IPS-20b (cell line): ENCODE measurements around the gene SERTAD4.
"Not testable (repeated sequence)": the region's sequence is repeated elsewhere in the genome, so short reads cannot be mapped to it uniquely, and the experiment has no call there.

Experiments
- H3K27ac ChIP-seq: one replicate; pipeline ENCODE4 v1.5.1; 2013; ENCODE audit warnings: low read length
- H3K27me3 ChIP-seq: 2 replicates; pipeline ENCODE4 v1.6.1; 2013; ENCODE audit warnings: mild to moderate bottlenecking, low read length, inconsistent platforms; ENCODE audit not compliant: insufficient read depth
- H3K36me3 ChIP-seq: 2 replicates; pipeline ENCODE4 v1.6.1; 2013; ENCODE audit warnings: low read depth, mild to moderate bottlenecking, inconsistent platforms, low read length, moderate library complexity; ENCODE audit not compliant: insufficient read depth
- H3K4me1 ChIP-seq: 2 replicates; pipeline ENCODE4 v1.6.1; 2013; ENCODE audit warnings: mild to moderate bottlenecking, control low read depth, inconsistent platforms, low read length, moderate library complexity; ENCODE audit not compliant: insufficient read depth
- H3K4me3 ChIP-seq: 2 replicates; pipeline ENCODE4 v1.5.1; 2013; ENCODE audit warnings: mild to moderate bottlenecking, low read length, inconsistent platforms
- H3K9ac ChIP-seq: 2 replicates; pipeline ENCODE4 v1.6.1; 2013; ENCODE audit warnings: low read depth, mild to moderate bottlenecking, inconsistent platforms, low read length, moderate library complexity
- H3K9me3 ChIP-seq: 2 replicates; pipeline ENCODE4 v1.6.1; 2013; ENCODE audit warnings: mild to moderate bottlenecking, low read depth, low read length, inconsistent platforms; ENCODE audit not compliant: insufficient read depth

The SERTAD4 gene

DNA sequence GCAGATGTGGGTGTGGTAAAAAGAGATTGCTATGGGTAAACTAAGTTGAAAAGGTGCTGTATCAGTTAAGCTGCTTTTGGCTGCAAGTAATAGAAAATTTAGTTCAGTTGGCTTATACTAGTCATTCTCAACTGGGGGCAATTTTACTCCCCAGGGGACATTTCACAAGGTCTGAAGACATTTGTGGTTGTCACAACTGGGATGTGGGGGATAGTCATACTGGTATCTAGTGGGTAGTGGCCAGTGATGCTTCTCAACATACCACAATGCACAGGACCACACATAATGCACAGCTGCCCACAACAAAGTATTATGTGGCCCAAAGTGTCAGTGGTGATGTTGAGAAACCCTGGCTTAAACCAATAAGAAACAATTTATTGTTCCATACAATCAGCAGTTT lies 31.4 kb downstream of the SERTAD4 start:
- no peaks in the 10 kb centered on the region for H3K36me3 ChIP-seq
- H3K9me3 ChIP-seq: no peaks in the 10 kb centered on the region
- no peak overlapping the region for H3K9ac ChIP-seq
- H3K27me3 ChIP-seq: no peaks in the 10 kb centered on the region
- no peak overlapping the region for H3K4me3 ChIP-seq
- H3K27ac ChIP-seq: no peak overlapping the region
- peaks cover 6% of the 10 kb centered on the region; the same call in 1 of the 2 replicates for H3K4me1 ChIP-seq

- Histone ChIP-seq H3K4me3 (no peak overlapping the region), H3K27ac (no peak overlapping the region), H3K27me3 (no peaks in the 10 kb centered on the region), H3K36me3 (no peaks in the 10 kb centered on the region), H3K9me3 (no peaks in the 10 kb centered on the region), H3K4me1 (peaks cover 6% of the 10 kb centered on the region; the same call in 1 of the 2 replicates), H3K9ac (no peak overlapping the region)
These were observed 32.1 kb downstream of the SERTAD4 start for GRCh38 chr1:210264496-210265380.

DNA sequence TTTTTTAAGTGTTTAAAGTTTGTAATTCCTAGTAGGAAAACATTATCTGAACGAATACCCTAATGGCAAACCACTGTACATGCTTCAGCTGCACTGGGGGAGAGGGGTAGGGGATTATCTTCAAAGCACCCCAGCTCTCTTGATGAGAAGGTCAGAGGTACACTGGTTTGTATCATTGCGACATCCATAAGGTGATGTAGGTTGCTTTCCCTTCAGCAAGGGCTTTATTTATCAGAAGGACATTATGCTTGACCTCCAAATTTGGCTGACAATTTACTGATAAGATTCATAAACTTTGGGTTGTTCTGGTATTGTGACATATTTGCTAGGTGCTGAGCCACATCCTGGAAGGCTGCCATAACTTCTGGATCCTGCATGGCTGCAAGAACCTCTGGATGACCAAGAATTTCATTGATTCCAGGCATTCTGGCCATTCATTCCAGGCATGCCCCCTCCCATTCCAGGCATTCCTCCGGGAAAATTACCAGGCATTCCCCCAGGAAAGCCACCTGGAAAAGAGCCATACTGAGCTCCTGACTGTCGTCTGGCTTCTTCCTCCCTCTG lies 32.9 kb downstream of the SERTAD4 start:
- H3K9me3 ChIP-seq, H3K4me3 ChIP-seq, H3K9ac ChIP-seq, H3K27ac ChIP-seq, H3K36me3 ChIP-seq, H3K4me1 ChIP-seq, H3K27me3 ChIP-seq: not testable (repeated sequence)

- H3K9me3 ChIP-seq: no peaks in the 10 kb centered on the region
- no peaks in the 10 kb centered on the region for H3K27me3 ChIP-seq
- no peak overlapping the region for H3K9ac ChIP-seq
- H3K4me3 ChIP-seq: no peak overlapping the region
- no peaks in the 10 kb centered on the region for H3K36me3 ChIP-seq
- H3K27ac ChIP-seq: no peak overlapping the region
- peaks cover 15% of the 10 kb centered on the region for H3K4me1 ChIP-seq
These were observed 37.4 kb downstream of the SERTAD4 start for GRCh38 chr1:210269981-210270380.

GRCh38 chr1:210272666-210273065 lies 40.1 kb downstream of the SERTAD4 start:
- Histone ChIP-seq H3K36me3 (no peaks in the 10 kb centered on the region), H3K9me3 (no peaks in the 10 kb centered on the region), H3K27ac (no peak overlapping the region), H3K4me1 (peaks cover 15% of the 10 kb centered on the region), H3K9ac (peak overlapping the region; percentile 41; the same call in 1 of the 2 replicates), H3K27me3 (no peaks in the 10 kb centered on the region), H3K4me3 (peak overlapping the region; percentile 35; the same call in 1 of the 2 replicates)

DNA sequence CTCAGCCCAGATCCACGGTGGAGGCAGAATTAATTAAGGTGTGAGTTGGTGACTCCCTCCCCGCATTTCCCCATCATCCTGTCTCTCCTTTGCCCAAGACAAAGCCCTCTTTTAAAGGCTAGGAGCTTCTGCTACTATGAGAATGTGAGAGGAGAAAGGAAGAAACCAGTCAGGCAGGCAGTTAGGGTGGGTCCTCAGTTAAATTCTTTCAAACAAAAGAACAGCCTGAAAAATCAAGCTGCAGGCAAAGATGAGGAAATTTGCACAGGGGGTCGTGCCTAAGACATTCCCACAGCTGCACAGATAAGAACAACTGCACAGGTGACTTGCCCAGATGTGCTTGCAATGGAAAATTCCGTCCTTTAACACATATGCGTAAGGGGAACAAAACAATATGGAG lies 47.6 kb downstream of the SERTAD4 start:
- Histone ChIP-seq H3K9me3 (peaks cover 24% of the 10 kb centered on the region), H3K27ac (no peak overlapping the region)

GRCh38 chr1:210288116-210288515 lies 55.5 kb downstream of the SERTAD4 start:
- no peaks in the 10 kb centered on the region for H3K9me3 ChIP-seq
- H3K27me3 ChIP-seq: peaks cover 38% of the 10 kb centered on the region

More for the DNA sequence above, 47.6 kb downstream of the SERTAD4 start:
- Histone ChIP-seq H3K36me3 (no peaks in the 10 kb centered on the region), H3K9ac (no peak overlapping the region), H3K4me1 (no peaks in the 10 kb centered on the region), H3K4me3 (no peak overlapping the region), H3K27me3 (no peaks in the 10 kb centered on the region; the same call in 1 of the 2 replicates)

GRCh38 chr1:210289248-210289647 lies 56.7 kb downstream of the SERTAD4 start:
- Histone ChIP-seq H3K27ac (no peak overlapping the region), H3K4me3 (no peak overlapping the region), H3K4me1 (0 out of 2 replicates have a peak, but pooled peaks cover 6% of the 10 kb centered on the region), H3K36me3 (no peaks in the 10 kb centered on the region), H3K9me3 (no peaks in the 10 kb centered on the region), H3K9ac (no peak overlapping the region), H3K27me3 (peaks cover 46% of the 10 kb centered on the region)

More at GRCh38 chr1:210288116-210288515, 55.5 kb downstream of the SERTAD4 start:
- Histone ChIP-seq H3K36me3 (no peaks in the 10 kb centered on the region), H3K4me1 (0 out of 2 replicates have a peak, but pooled peaks cover 4% of the 10 kb centered on the region), H3K27ac (no peak overlapping the region), H3K9ac (no peak overlapping the region), H3K4me3 (no peak overlapping the region)

DNA sequence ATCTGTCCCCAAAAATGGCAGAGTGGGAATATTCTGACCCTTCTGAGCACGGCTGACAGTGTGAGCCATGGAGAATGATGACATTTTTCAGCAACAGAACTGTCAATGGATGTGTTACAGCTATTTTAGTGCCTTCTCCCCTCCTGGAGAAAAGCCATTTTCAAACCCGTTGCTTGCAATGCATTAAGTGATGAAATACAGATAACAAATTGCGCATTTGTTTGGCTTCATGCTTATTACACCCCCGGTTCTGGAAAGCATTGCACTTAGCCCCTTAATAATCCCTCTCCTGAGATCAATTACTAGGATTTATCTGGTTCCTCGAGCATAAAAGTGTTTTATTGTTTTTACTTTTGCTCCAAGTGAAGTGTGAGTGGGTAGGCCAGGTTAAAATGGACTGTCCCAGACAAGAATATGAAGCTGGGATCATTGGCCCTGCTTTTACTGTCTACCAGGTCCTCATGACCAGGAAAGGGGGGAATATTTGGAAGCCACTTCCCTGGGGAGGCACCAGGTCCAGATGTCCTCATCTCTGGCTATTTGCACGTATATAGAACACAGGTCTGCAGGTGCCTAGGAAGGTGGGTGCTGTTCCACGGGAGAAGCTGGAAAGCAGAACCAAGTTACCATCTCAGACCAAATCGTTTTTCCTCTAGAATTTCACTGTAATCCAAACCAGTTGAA lies 58.6 kb downstream of the SERTAD4 start:
- Histone ChIP-seq H3K4me3 (peak overlapping the region; percentile 67; the same call in 1 of the 2 replicates), H3K4me1 (peaks cover 10% of the 10 kb centered on the region; the same call in 1 of the 2 replicates), H3K27me3 (peaks cover 50% of the 10 kb centered on the region), H3K27ac (no peak overlapping the region), H3K9me3 (no peaks in the 10 kb centered on the region), H3K36me3 (no peaks in the 10 kb centered on the region), H3K9ac (no peak overlapping the region)

GRCh38 chr1:210291786-210292230 lies 59.2 kb downstream of the SERTAD4 start:
- H3K36me3 ChIP-seq: no peaks in the 10 kb centered on the region
- no peaks in the 10 kb centered on the region for H3K9me3 ChIP-seq
- no peak overlapping the region for H3K27ac ChIP-seq
- peak overlapping the region; percentile 60; the same call in 1 of the 2 replicates for H3K9ac ChIP-seq
- H3K4me1 ChIP-seq: peaks cover 10% of the 10 kb centered on the region; the same call in 1 of the 2 replicates
- H3K27me3 ChIP-seq: peaks cover 50% of the 10 kb centered on the region
- H3K4me3 ChIP-seq: peak overlapping the region; percentile 67; the same call in 1 of the 2 replicates

GRCh38 chr1:210292231-210292871 lies 59.8 kb downstream of the SERTAD4 start:
- no peaks in the 10 kb centered on the region for H3K36me3 ChIP-seq
- H3K27me3 ChIP-seq: peaks cover 54% of the 10 kb centered on the region
- no peak overlapping the region for H3K27ac ChIP-seq
- H3K9ac ChIP-seq: peak overlapping the region; percentile 60; the same call in 1 of the 2 replicates
- H3K4me1 ChIP-seq: peaks cover 10% of the 10 kb centered on the region; the same call in 1 of the 2 replicates
- H3K4me3 ChIP-seq: peak overlapping the region; percentile 67
- H3K9me3 ChIP-seq: no peaks in the 10 kb centered on the region
